ENCODE measurements around the gene OPCML. TPM values are rescaled to one million over a fixed set of nuclear protein-coding genes. Genes with fewer than 3 reads are reported as not detected.
A peak's percentile ranks its signal among the peaks of the same experiment; 100 is the strongest.

The OPCML gene
- total RNA-seq, 1 donor from 2014 or later, result 0.12 TPM

- intact Hi-C loops (cut with DNase I), result no loop called here
- H3K36me3 ChIP-seq, result no peaks in the 10 kb centered on the region
Measured at GRCh38 chr11:132712466-132712865, 819.8 kb downstream of the OPCML start.

GRCh38 chr11:132704781-132705375, 827.4 kb downstream of the OPCML start:
- intact Hi-C loops (cut with DNase I), result no loop called here
- Histone ChIP-seq H3K27ac (no peak overlapping the region), H3K27me3 (ENCODE audit: low read depth) (no peaks in the 10 kb centered on the region), H3K36me3 (no peaks in the 10 kb centered on the region), H3K4me3 (no peak overlapping the region), H3K4me1 (no peaks in the 10 kb centered on the region), H3K9me3 (peaks cover 6% of the 10 kb centered on the region)
- ATAC-seq, result peak; percentile 67 to 77
- TF ChIP-seq CTCF (IDR thresholded peaks at IDR 0.05), result no peak
- no peak for DNase-seq

More at GRCh38 chr11:132712466-132712865, 819.8 kb downstream of the OPCML start:
- ATAC-seq (no peak), DNase-seq (no peak)
- Histone ChIP-seq H3K27me3 (ENCODE audit: low read depth) (no peaks in the 10 kb centered on the region), H3K27ac (no peak overlapping the region), H3K4me3 (no peak overlapping the region), H3K9me3 (no peaks in the 10 kb centered on the region), H3K4me1 (no peaks in the 10 kb centered on the region)
- TF ChIP-seq CTCF (IDR thresholded peaks at IDR 0.05), result no peak

GRCh38 chr11:132692891-132693290, 839.4 kb downstream of the OPCML start:
- H3K27ac ChIP-seq, result no peak overlapping the region
- intact Hi-C loops (cut with DNase I), result no loop called here
- H3K36me3 ChIP-seq, result no peaks in the 10 kb centered on the region
- no peaks in the 10 kb centered on the region for H3K4me1 ChIP-seq
- no peak for ATAC-seq
- H3K4me3 ChIP-seq, result no peak overlapping the region
- no peak for DNase-seq
- no peaks in the 10 kb centered on the region for H3K27me3 ChIP-seq (ENCODE audit: low read depth)
- TF ChIP-seq CTCF (IDR thresholded peaks at IDR 0.05), result no peak
- H3K9me3 ChIP-seq, result no peaks in the 10 kb centered on the region

GRCh38 chr11:132691848-132692550, 840.3 kb downstream of the OPCML start:
- intact Hi-C loops (cut with DNase I), result no loop called here
- TF ChIP-seq CTCF (IDR thresholded peaks at IDR 0.05), result no peak
- no peak overlapping the region for H3K4me3 ChIP-seq
- H3K36me3 ChIP-seq, result no peaks in the 10 kb centered on the region
- H3K4me1 ChIP-seq, result no peaks in the 10 kb centered on the region
- H3K9me3 ChIP-seq, result no peaks in the 10 kb centered on the region
- H3K27ac ChIP-seq, result no peak overlapping the region
- no peak for DNase-seq
- H3K27me3 ChIP-seq (ENCODE audit: low read depth), result no peaks in the 10 kb centered on the region
- ATAC-seq, result no peak

GRCh38 chr11:132686886-132687285, 845.4 kb downstream of the OPCML start:
- DNase-seq (no peak), ATAC-seq (no peak)
- intact Hi-C loops (cut with DNase I), result no loop called here
- no peak for TF ChIP-seq CTCF (IDR thresholded peaks at IDR 0.05)
- H3K27me3 ChIP-seq (ENCODE audit: low read depth), result no peaks in the 10 kb centered on the region
- H3K4me1 ChIP-seq, result no peaks in the 10 kb centered on the region
- H3K9me3 ChIP-seq, result no peaks in the 10 kb centered on the region
- no peaks in the 10 kb centered on the region for H3K36me3 ChIP-seq
- no peak overlapping the region for H3K4me3 ChIP-seq
- H3K27ac ChIP-seq, result no peak overlapping the region

Data from lower lobe of right lung (tissue), 2 donors.